HG03025 (cell line): Measurements from ENCODE around the gene MALT1.

Experiments
- ATAC-seq: cut with Tn5 transposase; IDR thresholded peaks from one replicate; pipeline ENCODE4 v1.9.1; 2021; ENCODE audit warnings: mild to moderate bottlenecking, moderate library complexity; ENCODE audit not compliant: unreplicated experiment, low FRiP score

Gene MALT1

GRCh38 chr18:58792086-58792485, 120.8 kb downstream of the MALT1 start:
- peak; percentile 84 for ATAC-seq

- no peak for ATAC-seq
These were observed 122.1 kb downstream of the MALT1 start for GRCh38 chr18:58793361-58793760.

GRCh38 chr18:58796220-58796619, 125.0 kb downstream of the MALT1 start:
- no peak for ATAC-seq

GRCh38 chr18:58800582-58800981, 129.3 kb downstream of the MALT1 start:
- ATAC-seq: peak; percentile 72

GRCh38 chr18:58802959-58803358, 131.7 kb downstream of the MALT1 start:
- no peak for ATAC-seq

- ATAC-seq: no peak
These were observed 132.7 kb downstream of the MALT1 start for GRCh38 chr18:58803978-58804377.
